Body of pancreas (tissue), 4 donors: ENCODE results near the gene PPFIBP2.

Source experiments
- CTCF ChIP-seq, 7 experiments: fragments of 450-650 bp in 4 of 7; fragments of 200-600 bp in 3 of 7; sonication (generic) in 3 of 7; IDR thresholded peaks; one replicate each; pipeline ENCODE4 v1.5.1; 2016 to 2019; ENCODE audit warnings: antibody characterized with exemption in 7 of 7
- POLR2A ChIP-seq, 3 donors: fragments of 450-650 bp; IDR thresholded peaks; one replicate each; pipeline ENCODE4 v1.6.1; 2016; ENCODE audit warnings: antibody characterized with exemption in 3 of 3, mild to moderate bottlenecking in 2 of 3

GRCh38 chr11:7486098-7486780 lies 27.6 kb upstream of the PPFIBP2 start:
- TF ChIP-seq CTCF (IDR thresholded peaks at IDR 0.05) (no peak), POLR2A (IDR thresholded peaks at IDR 0.05) (no peak)
